AG04450 (cell line): ENCODE measurements around the gene RPGRIP1. TPM values are rescaled to one million over a fixed set of nuclear protein-coding genes. Genes with fewer than 3 reads are reported as not detected.
"Not testable (repeated sequence)": the region's sequence is repeated elsewhere in the genome, so short reads cannot be mapped to it uniquely, and the experiment has no call there.

ENCODE experiments used
- CTCF ChIA-PET: fragments of 300-600, 350-600 bp; formaldehyde crosslinking; extraction: SDS; loops from one replicate; lab custom pipeline; 2022; ENCODE audit warnings: antibody characterized with exemption, inconsistent platforms; lab: Charles Lee
- POLR2A ChIA-PET: fragments of 350-600 bp; formaldehyde crosslinking; extraction: SDS; loops from one replicate; lab custom pipeline; 2021; ENCODE audit warnings: antibody characterized with exemption, inconsistent platforms; lab: Yijun Ruan, JAX
- DNase-seq: peaks from one replicate; pipeline ENCODE4 v3.0.0-alpha.2; 2011; ENCODE audit warnings: low read depth, low spot score
- H3K27ac ChIP-seq: one replicate; pipeline ENCODE4 v1.5.1; 2012; ENCODE audit warnings: low read depth, low read length, control low read depth
- H3K27me3 ChIP-seq: one replicate; pipeline ENCODE4 v1.6.0; 2012; ENCODE audit warnings: low read length; ENCODE audit not compliant: control insufficient read depth, insufficient read depth
- H3K4me3 ChIP-seq: 2 replicates; pipeline ENCODE4 v1.5.1; 2011; ENCODE audit warnings: mild to moderate bottlenecking, low read depth, low read length, control low read depth
- H3K9me3 ChIP-seq: 2 replicates; pipeline ENCODE4 v1.5.1; 2012; ENCODE audit warnings: low read length; ENCODE audit not compliant: control insufficient read depth, insufficient read depth
- polyA plus RNA-seq: library from polyadenylated mRNA; depleted of rRNA; stranded (reverse); fragments of >200 nt; gene quantifications from 2 replicates; pipeline ENCODE4 v1.2.3, GENCODE V29; 2011
- TF ChIP-seq, protein P1 (sequence below): IDR thresholded peaks from 2 replicates; pipeline ENCODE4 v1.5.1; 2011; ENCODE audit warnings: low read depth, low read length, control low read depth, inconsistent platforms

RPGRIP1 gene
- polyA plus RNA-seq, 1 experiment, result not detected

DNA sequence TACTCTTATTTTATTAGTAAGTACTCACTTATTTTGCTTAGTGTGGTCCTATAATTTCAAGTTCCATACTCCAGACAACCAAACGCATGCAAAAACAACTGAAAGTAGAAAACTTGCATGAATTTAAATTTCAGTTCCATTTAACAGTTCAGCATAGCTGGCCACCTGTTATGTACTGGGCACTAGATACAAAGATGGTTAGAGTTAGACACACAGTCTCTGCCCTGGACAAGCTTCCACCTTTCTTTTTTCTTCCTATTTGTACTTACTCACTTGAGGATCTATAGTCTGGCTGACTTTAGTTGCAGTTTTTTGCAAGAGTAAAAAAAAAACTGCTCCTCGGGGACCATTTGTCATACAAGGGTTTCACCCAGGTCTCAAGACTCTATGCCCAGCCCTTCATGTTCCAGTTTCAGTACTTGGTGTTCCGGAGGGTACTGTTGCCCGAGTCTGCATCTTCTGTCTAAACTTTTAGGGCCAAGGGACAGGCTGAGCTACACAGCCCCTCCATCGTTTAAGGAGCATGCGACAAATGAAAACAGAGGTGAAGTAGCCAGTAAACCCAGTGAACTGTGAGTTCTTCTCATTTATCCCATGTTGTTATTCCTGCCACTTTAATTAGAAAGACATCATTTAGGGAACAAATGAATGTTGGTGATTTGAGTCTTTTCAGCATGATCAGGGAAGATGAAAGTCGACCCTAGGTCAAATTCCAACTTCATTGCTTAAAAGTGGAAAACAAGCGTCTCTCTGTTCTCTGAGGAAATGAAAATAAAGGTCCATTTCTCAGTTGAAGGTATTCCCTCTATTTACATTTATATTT is 22.3 kb downstream of the RPGRIP1 start:
- ChIA-PET CTCF (interaction anchor here (0.5 to 0.7 kb wide), 3 partner anchors 9 to 256 kb away, joined by 6 to 7 read pairs (median 6); no protein-coding TSS in a partner anchor), POLR2A (no interaction called here)
- Histone ChIP-seq H3K27ac (no peak overlapping the region), H3K9me3 (no peaks in the 10 kb centered on the region), H3K27me3 (peaks cover 18% of the 10 kb centered on the region), H3K4me3 (no peak overlapping the region)
- TF ChIP-seq, protein P1, sequence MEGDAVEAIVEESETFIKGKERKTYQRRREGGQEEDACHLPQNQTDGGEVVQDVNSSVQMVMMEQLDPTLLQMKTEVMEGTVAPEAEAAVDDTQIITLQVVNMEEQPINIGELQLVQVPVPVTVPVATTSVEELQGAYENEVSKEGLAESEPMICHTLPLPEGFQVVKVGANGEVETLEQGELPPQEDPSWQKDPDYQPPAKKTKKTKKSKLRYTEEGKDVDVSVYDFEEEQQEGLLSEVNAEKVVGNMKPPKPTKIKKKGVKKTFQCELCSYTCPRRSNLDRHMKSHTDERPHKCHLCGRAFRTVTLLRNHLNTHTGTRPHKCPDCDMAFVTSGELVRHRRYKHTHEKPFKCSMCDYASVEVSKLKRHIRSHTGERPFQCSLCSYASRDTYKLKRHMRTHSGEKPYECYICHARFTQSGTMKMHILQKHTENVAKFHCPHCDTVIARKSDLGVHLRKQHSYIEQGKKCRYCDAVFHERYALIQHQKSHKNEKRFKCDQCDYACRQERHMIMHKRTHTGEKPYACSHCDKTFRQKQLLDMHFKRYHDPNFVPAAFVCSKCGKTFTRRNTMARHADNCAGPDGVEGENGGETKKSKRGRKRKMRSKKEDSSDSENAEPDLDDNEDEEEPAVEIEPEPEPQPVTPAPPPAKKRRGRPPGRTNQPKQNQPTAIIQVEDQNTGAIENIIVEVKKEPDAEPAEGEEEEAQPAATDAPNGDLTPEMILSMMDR, result no peak
- DNase-seq, result no peak

DNA sequence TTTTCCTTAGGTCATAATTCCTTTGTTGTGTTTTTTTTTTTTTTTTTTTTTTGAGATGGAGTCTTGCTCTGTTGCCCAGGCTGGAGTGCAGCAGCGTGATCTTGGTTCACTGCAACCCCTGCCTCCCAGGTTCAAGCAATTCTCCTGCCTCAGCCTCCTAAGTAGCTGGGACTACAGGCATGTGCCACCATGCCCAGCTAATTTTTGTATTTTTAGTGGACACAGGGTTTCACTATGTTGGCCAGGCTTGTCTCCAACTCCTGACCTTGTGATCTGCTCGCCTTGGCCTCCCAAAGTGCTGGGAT is 22.9 kb downstream of the RPGRIP1 start:
- POLR2A ChIA-PET, H3K27ac ChIP-seq, H3K9me3 ChIP-seq, H3K4me3 ChIP-seq, DNase-seq: not testable (repeated sequence)
- CTCF ChIA-PET, result interaction anchor here (0.5 to 0.7 kb wide), 3 partner anchors 8 to 256 kb away, joined by 6 to 7 read pairs (median 6); no protein-coding TSS in a partner anchor
- peaks cover 18% of the 10 kb centered on the region for H3K27me3 ChIP-seq

- Histone ChIP-seq H3K9me3 (no peaks in the 10 kb centered on the region), H3K27ac (no peak overlapping the region), H3K4me3 (no peak overlapping the region), H3K27me3 (peaks cover 31% of the 10 kb centered on the region)
- ChIA-PET CTCF (no interaction called here), POLR2A (no interaction called here)
- TF ChIP-seq, protein P1, result no peak
- DNase-seq, result no peak
These were observed 27.8 kb downstream of the RPGRIP1 start for GRCh38 chr14:21307637-21308036.

DNA sequence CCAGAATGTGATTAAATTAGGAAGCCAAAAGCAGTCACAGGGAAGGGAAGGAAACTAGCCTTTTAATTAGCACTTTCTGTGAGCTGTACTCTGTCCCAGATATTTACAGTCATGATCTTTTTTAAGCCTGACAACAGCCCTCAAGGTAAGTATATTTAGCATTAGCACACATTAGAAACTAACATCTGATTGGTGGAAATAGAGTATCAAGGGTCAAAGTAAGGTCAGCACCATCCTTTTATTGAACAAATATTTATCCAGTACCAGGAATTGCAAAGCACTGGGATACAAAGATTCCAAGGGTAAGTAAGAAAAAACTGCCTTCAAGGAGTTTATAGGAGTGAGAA is 28.2 kb downstream of the RPGRIP1 start:
- ChIA-PET CTCF (no interaction called here), POLR2A (no interaction called here)
- TF ChIP-seq, protein P1, result no peak
- no peaks in the 10 kb centered on the region for H3K9me3 ChIP-seq
- no peak overlapping the region for H3K4me3 ChIP-seq
- H3K27ac ChIP-seq, result no peak overlapping the region
- H3K27me3 ChIP-seq, result peaks cover 31% of the 10 kb centered on the region
- DNase-seq, result no peak

DNA sequence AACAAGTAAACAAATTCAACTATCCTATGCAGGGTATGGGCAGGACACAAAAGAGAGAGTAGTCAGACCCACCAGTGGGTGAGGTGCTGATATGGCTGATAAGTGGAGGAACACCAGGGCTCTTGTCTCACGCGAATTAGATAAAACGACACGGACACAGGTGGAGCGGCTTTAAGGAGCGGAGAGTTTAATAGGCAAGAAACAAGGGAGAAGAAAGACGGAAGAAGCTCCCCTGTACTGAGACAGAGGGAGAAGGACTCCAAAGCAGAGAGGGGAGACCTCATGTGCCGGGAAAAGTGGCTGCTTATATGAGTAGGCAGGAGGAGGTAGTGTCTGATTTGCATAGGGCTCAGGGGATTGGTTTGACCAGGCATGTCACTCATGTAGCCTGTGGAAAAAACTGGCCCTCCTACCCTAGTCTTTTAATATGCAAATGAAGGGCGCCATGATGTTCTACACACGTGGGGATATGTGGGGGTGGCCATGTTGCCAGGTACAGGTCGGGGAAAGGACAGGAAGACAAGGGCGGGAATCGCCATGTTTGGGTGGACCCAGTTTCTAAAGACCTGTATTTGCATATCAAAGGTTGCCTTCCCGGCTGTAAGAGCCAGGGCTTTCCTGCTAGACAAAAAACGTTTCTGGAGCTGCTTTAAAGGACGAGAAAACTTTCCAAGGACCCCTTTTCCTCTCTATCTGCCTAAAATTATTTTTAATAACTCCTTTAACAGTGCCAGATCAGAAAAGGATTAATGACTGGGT is 28.8 kb downstream of the RPGRIP1 start:
- Histone ChIP-seq H3K9me3 (no peaks in the 10 kb centered on the region), H3K27ac (no peak overlapping the region), H3K27me3 (peaks cover 31% of the 10 kb centered on the region), H3K4me3 (peak overlapping the region; percentile 10; the same call in 1 of the 2 replicates)
- CTCF ChIA-PET, result no interaction called here
- POLR2A ChIA-PET, result no interaction called here
- TF ChIP-seq, protein P1, result no peak
- DNase-seq, result no peak
